Right ventricle myocardium superior (tissue), 1 donor: ENCODE data around the gene TAS2R4. TPM values are rescaled to one million over a fixed set of nuclear protein-coding genes. Genes with fewer than 3 reads are reported as not detected.
"Not testable (repeated sequence)": the region's sequence is repeated elsewhere in the genome, so short reads cannot be mapped to it uniquely, and the experiment has no call there.

ENCODE experiments used
- ATAC-seq: fragments of 200-7000 bp; cut with Tn5 transposase; one replicate; pipeline ENCODE4 v1.9.1; 2020; ENCODE audit warnings: mild to moderate bottlenecking; ENCODE audit not compliant: poor library complexity
- DNase-seq: peaks from one replicate; pipeline ENCODE4 v3.0.0-alpha.2; 2020
- intact Hi-C: fragments of 100-400 bp; cut with DNase I; formaldehyde crosslinking; loops from one replicate; pipeline ENCODE4 v1.11.2; 2022
- long read RNA-seq: library from polyadenylated mRNA; unstranded; transcript quantifications from one replicate; pipeline ENCODE4 v2.0.0, GENCODE V29; 2021
- total RNA-seq: library from RNA; stranded (reverse); fragmentation: NEBNext Ultra II Directional; extraction: Animal tissue kit (Norgen Biotek cat#: 25700); gene quantifications from one replicate; pipeline ENCODE4 v1.2.1, GENCODE V29; 2021
- donor health status: DM: no; HTN: yes; CAD: no; lungs with severe emphysema.

TAS2R4 gene
- 0.32 TPM for total RNA-seq
- long read RNA-seq = 0 reads

- ATAC-seq (no peak), DNase-seq (no peak)
- intact Hi-C loops = no loop called here
These were observed at the start of gene TAS2R4 for GRCh38 chr7:141776374-141776773. TSS of gene TAS2R4 (plus strand) at chr7:141776674. CDS start at chr7:141778489, 1,815 bp downstream.

GRCh38 chr7:141729020-141729419, 47.5 kb upstream of the TAS2R4 start:
- intact Hi-C loops = no loop called here
- DNase-seq (no peak), ATAC-seq (no peak)

- no peak for ATAC-seq
- intact Hi-C loops = no loop called here
- DNase-seq = no peak
These were observed 44.9 kb upstream of the TAS2R4 start for GRCh38 chr7:141731476-141732149.

GRCh38 chr7:141737118-141737835, 39.2 kb upstream of the TAS2R4 start:
- no peak for ATAC-seq
- intact Hi-C loops = no loop called here
- no peak for DNase-seq

- peak; percentile 97 for ATAC-seq
- intact Hi-C loops = no loop called here
- DNase-seq = peak; percentile 92
These were observed 38.5 kb upstream of the TAS2R4 start, which contains the start of gene SSBP1 for GRCh38 chr7:141737836-141738591. TSS of gene SSBP1 (plus strand) at chr7:141738358. CDS start at chr7:141739167, 809 bp downstream.

GRCh38 chr7:141738592-141739013, 37.9 kb upstream of the TAS2R4 start:
- intact Hi-C loops = no loop called here
- no peak for ATAC-seq
- DNase-seq = no peak

- no peak for DNase-seq
- ATAC-seq = no peak
- intact Hi-C loops = no loop called here
These were observed 37.2 kb upstream of the TAS2R4 start for GRCh38 chr7:141739250-141739649.

GRCh38 chr7:141742229-141742628, 34.2 kb upstream of the TAS2R4 start:
- no peak for DNase-seq
- intact Hi-C loops = no loop called here
- ATAC-seq = no peak

GRCh38 chr7:141744131-141744530, 32.3 kb upstream of the TAS2R4 start:
- no peak for DNase-seq
- no peak for ATAC-seq
- intact Hi-C loops = no loop called here

- no peak for DNase-seq
- no peak for ATAC-seq
- intact Hi-C loops = no loop called here
These were observed 28.1 kb upstream of the TAS2R4 start for GRCh38 chr7:141748396-141748795.

- ATAC-seq, intact Hi-C loops, DNase-seq: not testable (repeated sequence)
These were observed 24.6 kb upstream of the TAS2R4 start for GRCh38 chr7:141751904-141752303.

GRCh38 chr7:141752634-141753033, 23.8 kb upstream of the TAS2R4 start:
- ATAC-seq = no peak
- intact Hi-C loops = no loop called here
- DNase-seq = no peak

GRCh38 chr7:141754939-141755338, 21.5 kb upstream of the TAS2R4 start:
- ATAC-seq (no peak), DNase-seq (no peak)
- intact Hi-C loops = no loop called here

- intact Hi-C loops = no loop called here
- DNase-seq (no peak), ATAC-seq (no peak)
These were observed 12.7 kb upstream of the TAS2R4 start, which contains the start of gene TAS2R3 for GRCh38 chr7:141763797-141764196. TSS of gene TAS2R3 (plus strand) at chr7:141764097. CDS start at chr7:141764159, 62 bp downstream.

- intact Hi-C loops, DNase-seq, ATAC-seq: not testable (repeated sequence)
These were observed 6.3 kb upstream of the TAS2R4 start for GRCh38 chr7:141770083-141770583.

- ATAC-seq (peak; percentile 34), DNase-seq (no peak)
- intact Hi-C loops = no loop called here
These were observed 9.5 kb downstream of the TAS2R4 start for GRCh38 chr7:141785706-141786552.

GRCh38 chr7:141788296-141788695, 11.8 kb downstream of the TAS2R4 start:
- no peak for ATAC-seq
- intact Hi-C loops = no loop called here
- no peak for DNase-seq

GRCh38 chr7:141789917-141790316, 13.4 kb downstream of the TAS2R4 start, which contains the start of gene TAS2R5:
TSS of gene TAS2R5 (plus strand) at chr7:141790217. CDS start at chr7:141790362, 145 bp downstream.
- intact Hi-C loops = no loop called here
- DNase-seq = no peak
- no peak for ATAC-seq
